ENCODE data around the gene FOCAD. TPM values are rescaled to one million over a fixed set of nuclear protein-coding genes. Genes with fewer than 3 reads are reported as not detected.

The FOCAD gene
- total RNA-seq, 1 experiment from 2014 or later: 40.7 TPM

GRCh38 chr9:20726144-20726543, 42.1 kb downstream of the FOCAD start:
- POLR2A ChIA-PET: no interaction called here
- ATAC-seq (no peak), DNase-seq (ENCODE audit: low read depth, low spot score) (no peak)
- BruUV-seq (replicated peaks): no TSS peak
- H3K36me3 ChIP-seq (ENCODE audit: control insufficient read depth in 1 of 2, insufficient read depth in 2 of 2, low read length in 2 of 2): no peaks in the 10 kb centered on the region
- peaks cover 8 to 15% of the 10 kb centered on the region in 2 experiments; a peak in 3 of 4 replicates for H3K4me1 ChIP-seq (ENCODE audit: control insufficient read depth in 1 of 2, insufficient read depth in 2 of 2, low read length in 2 of 2)
- H3K9me3 ChIP-seq (ENCODE audit: control insufficient read depth in 1 of 2, insufficient read depth in 1 of 2, low read depth in 1 of 2, low read length in 2 of 2): no peaks in the 10 kb centered on the region
- no peaks in the 10 kb centered on the region for H4K20me1 ChIP-seq (ENCODE audit: insufficient read depth)
- intact Hi-C loops (cut with micrococcal nuclease): no loop called here
- no peak for TF ChIP-seq SP1 (IDR thresholded peaks at IDR 0.05; ENCODE audit: low read depth)
- no peak overlapping the region for H3K9ac ChIP-seq (ENCODE audit: low read length)
- H3K27me3 ChIP-seq (ENCODE audit: insufficient read depth, low read length): no peaks in the 10 kb centered on the region
- CTCF ChIA-PET: no interaction called here
- no peaks in the 10 kb centered on the region; the same call in 1 of the 2 replicates for H3K79me2 ChIP-seq (ENCODE audit: insufficient read depth, low read length)
- RAD21 ChIA-PET (ENCODE audit: low non-redundant PET in 1 of 2, low total read pairs in 2 of 2, uncharacterized antibody in 2 of 2, unreplicated experiment in 2 of 2): no interaction called here
- no peak overlapping the region for H3K4me2 ChIP-seq (ENCODE audit: low read length)
- no peak overlapping the region for H2AFZ ChIP-seq (ENCODE audit: low read depth, low read length, poor library complexity, severe bottlenecking)
- no peak overlapping the region for H3K27ac ChIP-seq (ENCODE audit: low read depth, low read length)
- H3K9me2 ChIP-seq (ENCODE audit: insufficient read depth): no peaks in the 10 kb centered on the region
- no peak overlapping the region for H3K4me3 ChIP-seq (replicated peaks in 1 of 2; ENCODE audit: low read depth in 1 of 2, low read length in 2 of 2)

GRCh38 chr9:20728493-20729220, 44.6 kb downstream of the FOCAD start:
- intact Hi-C loops (cut with micrococcal nuclease): no loop called here
- Histone ChIP-seq H3K4me3 (replicated peaks in 1 of 2; ENCODE audit: low read depth in 1 of 2, low read length in 2 of 2) (no peak overlapping the region), H3K27ac (ENCODE audit: low read depth, low read length) (no peak overlapping the region), H3K4me1 (ENCODE audit: control insufficient read depth in 1 of 2, insufficient read depth in 2 of 2, low read length in 2 of 2) (0 out of 4 replicates have a peak, but pooled peaks cover 0 to 2% of the 10 kb centered on the region in 2 experiments), H3K36me3 (ENCODE audit: control insufficient read depth in 1 of 2, insufficient read depth in 2 of 2, low read length in 2 of 2) (no peaks in the 10 kb centered on the region), H2AFZ (ENCODE audit: low read depth, low read length, poor library complexity, severe bottlenecking) (no peak overlapping the region), H3K9me2 (ENCODE audit: insufficient read depth) (no peaks in the 10 kb centered on the region), H3K9me3 (ENCODE audit: control insufficient read depth in 1 of 2, insufficient read depth in 1 of 2, low read depth in 1 of 2, low read length in 2 of 2) (no peaks in the 10 kb centered on the region), H3K9ac (ENCODE audit: low read length) (no peak overlapping the region), H3K27me3 (ENCODE audit: insufficient read depth, low read length) (no peaks in the 10 kb centered on the region), H3K4me2 (ENCODE audit: low read length) (no peak overlapping the region), H3K79me2 (ENCODE audit: insufficient read depth, low read length) (no peaks in the 10 kb centered on the region; the same call in 1 of the 2 replicates), H4K20me1 (ENCODE audit: insufficient read depth) (no peaks in the 10 kb centered on the region)
- ChIA-PET POLR2A (no interaction called here), CTCF (no interaction called here), RAD21 (ENCODE audit: low non-redundant PET in 1 of 2, low total read pairs in 2 of 2, uncharacterized antibody in 2 of 2, unreplicated experiment in 2 of 2) (no interaction called here)
- DNase-seq (ENCODE audit: low read depth, low spot score) (no peak), ATAC-seq (no peak)
- TF ChIP-seq ZFX (IDR thresholded peaks at IDR 0.05) (no peak), SP1 (IDR thresholded peaks at IDR 0.05; ENCODE audit: low read depth) (no peak), SRF (IDR thresholded peaks at IDR 0.05; ENCODE audit: low read depth) (no peak), ATF3 (IDR thresholded peaks at IDR 0.05) (no peak), POLR2AphosphoS5 (IDR thresholded peaks at IDR 0.05; ENCODE audit: low read depth, low read length) (no peak), FOSL1 (IDR thresholded peaks at IDR 0.05; ENCODE audit: low read depth) (no peak), POLR2A (IDR thresholded peaks at IDR 0.05; ENCODE audit: borderline replicate concordance, extremely low read depth, insufficient read depth, insufficient read length) (no peak), ZNF274 (IDR thresholded peaks at IDR 0.05; ENCODE audit: low read depth, low read length) (no peak), CTCF (IDR thresholded peaks at IDR 0.05 in 2 of 3, conservative IDR thresholded peaks at IDR 0.05 in 1 of 3; ENCODE audit: borderline replicate concordance in 1 of 3, insufficient read depth in 1 of 3, low read depth in 2 of 3, low read length in 2 of 3) (no peak), RAD21 (IDR thresholded peaks at IDR 0.05; ENCODE audit: low read depth) (no peak), CBX3 (IDR thresholded peaks at IDR 0.05; ENCODE audit: low read depth) (no peak), SIN3A (IDR thresholded peaks at IDR 0.05; ENCODE audit: low read depth) (no peak), ZBTB33 (IDR thresholded peaks at IDR 0.05; ENCODE audit: extremely low read depth, insufficient replicate concordance, low read length) (no peak), TCF7L2 (IDR thresholded peaks at IDR 0.05; ENCODE audit: borderline replicate concordance, extremely low read depth, insufficient read depth, insufficient read length) (no peak), EGR1 (IDR thresholded peaks at IDR 0.05; ENCODE audit: low read depth) (no peak), EZH2phosphoT487 (IDR thresholded peaks at IDR 0.05; ENCODE audit: borderline replicate concordance) (no peak), JUND (IDR thresholded peaks at IDR 0.05) (no peak), CEBPB (IDR thresholded peaks at IDR 0.05; ENCODE audit: low read depth) (no peak)
- BruUV-seq (replicated peaks): no TSS peak

Data from HCT116 (cell line).